Endothelial cell of umbilical vein (primary cell): ENCODE data around the gene LECT2. TPM values are rescaled to one million over a fixed set of nuclear protein-coding genes. Genes with fewer than 3 reads are reported as not detected.

Experiments
- BruUV-seq: library from RNA; stranded (reverse); fragments of 400-500 nt; replicated peaks from 2 replicates; lab custom pipeline; 2021; lab: Mats Ljungman, UMichigan
- CTCF ChIA-PET: fragments of 300-600, 350-600 bp; sonication (Branson Sonifier 250); formaldehyde crosslinking; loops from one replicate; lab custom pipeline; 2021; ENCODE audit warnings: antibody characterized with exemption, inconsistent platforms; lab: Charles Lee
- POLR2A ChIA-PET: fragments of 300-600, 350-600 bp; sonication (Branson Sonifier 250); formaldehyde crosslinking; loops from one replicate; lab custom pipeline; 2021; ENCODE audit warnings: antibody characterized with exemption, inconsistent platforms; lab: Charles Lee
- DNase-seq: peaks from one replicate; pipeline ENCODE4 v3.0.0-alpha.2; 2011; ENCODE audit warnings: low read depth, low spot score
- FAIRE-seq: peaks from 2 replicates; lab custom pipeline; 2011; peaks lifted over from hg19 to GRCh38; lab: Jason Lieb, UNC
- H2AFZ ChIP-seq: 2 replicates; pipeline ENCODE4 v1.6.0; 2012; ENCODE audit warnings: low read depth, low read length, control low read depth, inconsistent platforms
- H3K27ac ChIP-seq: 2 replicates; pipeline ENCODE4 v1.5.1; 2011; ENCODE audit warnings: low read depth, mild to moderate bottlenecking, control low read depth, low read length, moderate library complexity; ENCODE audit not compliant: insufficient read depth
- H3K27me3 ChIP-seq, 2 experiments: 2 replicates each; pipeline versions ENCODE4 v1.6.0 to v1.6.1; 2011; ENCODE audit warnings: low read length in 2 of 2, mixed read lengths in 1 of 2; ENCODE audit not compliant: control insufficient read depth in 2 of 2, insufficient read depth in 2 of 2
- H3K36me3 ChIP-seq, 2 experiments: 2 replicates in 1 of 2; 3 replicates in 1 of 2; pipeline ENCODE4 v1.5.1; 2011; ENCODE audit warnings: low read length in 2 of 2, mild to moderate bottlenecking in 1 of 2, moderate library complexity in 1 of 2; ENCODE audit not compliant: control insufficient read depth in 2 of 2, insufficient read depth in 2 of 2; ENCODE audit errors: extremely low read depth in 1 of 2
- H3K4me1 ChIP-seq: 3 replicates; pipeline ENCODE4 v1.5.1; 2011; ENCODE audit warnings: mild to moderate bottlenecking, low read length; ENCODE audit not compliant: control insufficient read depth, insufficient read depth; ENCODE audit errors: extremely low read depth
- H3K4me2 ChIP-seq: 2 replicates; pipeline ENCODE4 v1.6.1; 2011; ENCODE audit warnings: low read length, control low read depth, mixed read lengths; ENCODE audit not compliant: insufficient read depth
- H3K4me3 ChIP-seq, 3 experiments: fragments of 200-600 bp in 1 of 3; sonication (generic), shearing (Covaris generic) in 1 of 3; replicated peaks in 1 of 3; 2 replicates each; pipeline ENCODE4 v1.5.1; 2011 to 2016; ENCODE audit warnings: control low read depth in 3 of 3, low read length in 3 of 3, mild to moderate bottlenecking in 2 of 3, inconsistent platforms in 1 of 3, low read depth in 1 of 3, moderate library complexity in 1 of 3; ENCODE audit not compliant: insufficient read depth in 1 of 3
- H3K79me2 ChIP-seq: 2 replicates; pipeline ENCODE4 v1.6.0; 2012; ENCODE audit warnings: low read length, inconsistent platforms; ENCODE audit not compliant: control insufficient read depth, insufficient read depth
- H3K9ac ChIP-seq: replicated peaks from 2 replicates; pipeline ENCODE3; 2011; ENCODE audit warnings: low read length, control low read depth; ENCODE audit not compliant: insufficient read depth; ENCODE audit errors: extremely low read depth
- H3K9me1 ChIP-seq: replicated peaks from 3 replicates; pipeline ENCODE4 v1.6.0; 2011; ENCODE audit warnings: mild to moderate bottlenecking, low read length; ENCODE audit not compliant: control insufficient read depth, insufficient read depth; ENCODE audit errors: extremely low read depth
- H3K9me3 ChIP-seq: replicated peaks from 2 replicates; pipeline ENCODE4 v1.5.1; 2012; ENCODE audit warnings: low read length, inconsistent platforms; ENCODE audit not compliant: control insufficient read depth, insufficient read depth
- H4K20me1 ChIP-seq: replicated peaks from 2 replicates; pipeline ENCODE3; 2011; ENCODE audit warnings: mild to moderate bottlenecking, low read length; ENCODE audit not compliant: control insufficient read depth, insufficient read depth; ENCODE audit errors: extremely low read depth
- EZH2 ChIP-seq: IDR thresholded peaks from 2 replicates; pipeline ENCODE4 v1.6.1; 2012; ENCODE audit warnings: borderline replicate concordance, low read depth, mild to moderate bottlenecking, moderate library complexity, low read length, inconsistent platforms; ENCODE audit not compliant: severe bottlenecking
- FOS ChIP-seq: IDR thresholded peaks from 2 replicates; pipeline ENCODE4 v1.6.1; 2011; ENCODE audit warnings: mild to moderate bottlenecking, low read length, moderate library complexity, borderline replicate concordance; ENCODE audit not compliant: insufficient read depth
- GATA2 ChIP-seq: IDR thresholded peaks from 2 replicates; pipeline ENCODE4 v1.7.0; 2011; ENCODE audit warnings: low read depth, mild to moderate bottlenecking, moderate library complexity, mixed read lengths, low read length; ENCODE audit not compliant: insufficient read length, insufficient read depth
- POLR2AphosphoS5 ChIP-seq: IDR thresholded peaks from 2 replicates; pipeline ENCODE4 v1.6.1; 2012; ENCODE audit warnings: low read depth, mild to moderate bottlenecking, control low read depth, low read length, moderate library complexity; ENCODE audit not compliant: insufficient read depth
- dilution Hi-C: fragments of 300-500 bp; cut with MboI; formaldehyde crosslinking; loops from one replicate; pipeline ENCODE4 v1.15.0; 2019; ENCODE audit warnings: low sequenced_read_pairs; ENCODE audit not compliant: extremely low pct_ligation_motif_present
- intact Hi-C: fragments of 100-400 bp; cut with micrococcal nuclease; formaldehyde crosslinking; loops from one replicate; pipeline ENCODE4 v1.10.0; 2022
- polyA plus RNA-seq, 4 experiments: library from polyadenylated mRNA; depleted of rRNA in 3 of 4; stranded (reverse) in 3 of 4; unstranded in 1 of 4; fragments of >200 nt; gene quantifications; 2 replicates each; pipeline versions ENCODE4 v1.2.1 to v1.2.3, GENCODE V29; 2011 to 2012; ENCODE audit warnings: missing spikeins in 1 of 4
- total RNA-seq: library from RNA; stranded (reverse); gene quantifications from 2 replicates; pipeline ENCODE4 v1.2.3, GENCODE V29; 2021
- TF ChIP-seq, protein P1 (sequence below), 2 donors: IDR thresholded peaks; 1 replicate in 1 of 2; 2 replicates in 1 of 2; pipeline ENCODE4 v1.5.1; 2011; ENCODE audit warnings: low read length in 2 of 2, mild to moderate bottlenecking in 2 of 2, moderate library complexity in 2 of 2, control low read depth in 1 of 2, inconsistent platforms in 1 of 2, low read depth in 1 of 2; ENCODE audit not compliant: insufficient read depth in 1 of 2; ENCODE audit errors: extremely low read depth in 1 of 2

Gene LECT2
- total and polyA plus RNA-seq, 2 donors (not counting 3 experiments of a cell fraction or from before 2014, with no cell fraction given), result not detected

DNA sequence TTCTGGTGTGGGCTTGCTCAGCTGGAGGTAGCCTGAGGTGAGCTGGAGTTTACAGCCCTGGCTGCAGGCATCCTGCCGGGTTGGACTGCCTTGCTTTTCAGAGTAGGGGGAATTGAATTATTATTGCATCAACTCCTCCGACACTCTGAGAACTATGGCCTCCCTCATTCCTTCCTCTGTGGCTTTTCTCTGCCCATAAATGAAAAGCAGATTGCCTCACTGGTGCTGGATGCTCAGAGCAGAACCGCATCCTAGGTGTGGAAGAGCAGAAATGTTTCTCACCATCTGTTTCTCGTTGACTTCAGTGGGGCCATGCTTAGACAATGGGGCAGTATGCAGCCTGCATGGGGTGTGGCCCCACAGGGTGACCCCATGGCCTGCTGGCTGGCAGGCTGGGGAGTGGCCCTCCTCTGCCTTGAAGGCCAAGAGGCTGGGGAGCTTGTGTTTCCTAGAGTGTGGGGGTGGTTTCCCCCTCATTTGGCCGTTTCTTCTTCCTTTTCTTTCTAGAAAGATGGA, 46.7 kb upstream of the LECT2 start:
- no peaks in the 10 kb centered on the region for H3K9me1 ChIP-seq
- no peak overlapping the region for H3K27ac ChIP-seq
- H3K27me3 ChIP-seq, result no peaks in the 10 kb centered on the region
- BruUV-seq, result no TSS peak
- TF ChIP-seq FOS, result no peak
- H3K4me3 ChIP-seq, result no peak overlapping the region
- FAIRE-seq (no peak), DNase-seq (no peak)
- dilution Hi-C loops, result no loop called here
- H2AFZ ChIP-seq, result no peak overlapping the region
- H3K79me2 ChIP-seq, result no peaks in the 10 kb centered on the region
- H3K9ac ChIP-seq, result no peak overlapping the region
- ChIA-PET CTCF (interaction anchor here (1.1 to 2.1 kb wide), 2 partner anchors 8 to 10 kb away, joined by 3 to 10 read pairs; no protein-coding TSS in a partner anchor), POLR2A (no interaction called here)
- peaks cover 12% of the 10 kb centered on the region for H3K4me1 ChIP-seq
- no peak overlapping the region for H3K4me2 ChIP-seq
- H3K36me3 ChIP-seq, result no peaks in the 10 kb centered on the region
- H4K20me1 ChIP-seq, result no peaks in the 10 kb centered on the region
- H3K9me3 ChIP-seq, result no peaks in the 10 kb centered on the region
- intact Hi-C loops, result no loop called here

DNA sequence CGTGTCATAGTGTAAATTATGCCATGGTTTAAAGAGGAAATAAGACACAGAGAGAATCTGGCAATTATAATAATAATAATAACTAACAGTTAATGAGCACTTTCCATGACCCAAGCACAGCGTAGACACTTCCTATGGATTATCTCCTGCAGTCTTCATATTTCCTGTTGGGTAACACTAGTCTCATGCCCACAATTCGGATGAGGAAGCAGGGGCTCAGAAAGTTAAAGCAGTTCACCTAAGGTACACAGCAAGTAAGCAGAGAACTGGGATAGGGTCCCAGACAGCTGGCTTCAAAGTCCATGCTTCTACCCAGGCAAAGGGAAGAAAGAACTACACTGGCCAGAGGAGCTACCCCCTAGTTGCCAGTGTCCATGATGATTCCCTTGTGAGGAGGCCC, 46.1 kb upstream of the LECT2 start:
- ChIA-PET POLR2A (no interaction called here), CTCF (interaction anchor here (1.1 kb wide), 1 partner anchor 10 kb away, joined by 3 read pairs; no protein-coding TSS in a partner anchor)
- Histone ChIP-seq H3K9me1 (no peaks in the 10 kb centered on the region), H2AFZ (no peak overlapping the region), H3K27me3 (no peaks in the 10 kb centered on the region), H3K4me2 (no peak overlapping the region), H4K20me1 (no peaks in the 10 kb centered on the region), H3K36me3 (no peaks in the 10 kb centered on the region), H3K4me3 (no peak overlapping the region), H3K79me2 (no peaks in the 10 kb centered on the region), H3K9ac (no peak overlapping the region), H3K4me1 (peaks cover 18% of the 10 kb centered on the region), H3K9me3 (no peaks in the 10 kb centered on the region), H3K27ac (no peak overlapping the region)
- intact Hi-C loops, result no loop called here
- BruUV-seq, result no TSS peak
- dilution Hi-C loops, result no loop called here
- no peak for TF ChIP-seq FOS
- TF ChIP-seq, protein P1, sequence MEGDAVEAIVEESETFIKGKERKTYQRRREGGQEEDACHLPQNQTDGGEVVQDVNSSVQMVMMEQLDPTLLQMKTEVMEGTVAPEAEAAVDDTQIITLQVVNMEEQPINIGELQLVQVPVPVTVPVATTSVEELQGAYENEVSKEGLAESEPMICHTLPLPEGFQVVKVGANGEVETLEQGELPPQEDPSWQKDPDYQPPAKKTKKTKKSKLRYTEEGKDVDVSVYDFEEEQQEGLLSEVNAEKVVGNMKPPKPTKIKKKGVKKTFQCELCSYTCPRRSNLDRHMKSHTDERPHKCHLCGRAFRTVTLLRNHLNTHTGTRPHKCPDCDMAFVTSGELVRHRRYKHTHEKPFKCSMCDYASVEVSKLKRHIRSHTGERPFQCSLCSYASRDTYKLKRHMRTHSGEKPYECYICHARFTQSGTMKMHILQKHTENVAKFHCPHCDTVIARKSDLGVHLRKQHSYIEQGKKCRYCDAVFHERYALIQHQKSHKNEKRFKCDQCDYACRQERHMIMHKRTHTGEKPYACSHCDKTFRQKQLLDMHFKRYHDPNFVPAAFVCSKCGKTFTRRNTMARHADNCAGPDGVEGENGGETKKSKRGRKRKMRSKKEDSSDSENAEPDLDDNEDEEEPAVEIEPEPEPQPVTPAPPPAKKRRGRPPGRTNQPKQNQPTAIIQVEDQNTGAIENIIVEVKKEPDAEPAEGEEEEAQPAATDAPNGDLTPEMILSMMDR (IDR thresholded peaks at IDR 0.05; ENCODE audit: extremely low read depth in 1 of 2, insufficient read depth in 1 of 2, low read depth in 1 of 2, low read length in 2 of 2), result no peak
- TF ChIP-seq EZH2, result no peak
- TF ChIP-seq GATA2, result no peak
- TF ChIP-seq POLR2AphosphoS5, result no peak
- DNase-seq (no peak), FAIRE-seq (no peak)
